ENCODE results near the gene PROX2. TPM values are rescaled to one million over a fixed set of nuclear protein-coding genes. Genes with fewer than 3 reads are reported as not detected.

PROX2 gene
- total and polyA plus RNA-seq, 2 donors (not counting 3 experiments of a cell fraction or from before 2014, with no cell fraction given) = 0.01 TPM; not detected in 1

DNA sequence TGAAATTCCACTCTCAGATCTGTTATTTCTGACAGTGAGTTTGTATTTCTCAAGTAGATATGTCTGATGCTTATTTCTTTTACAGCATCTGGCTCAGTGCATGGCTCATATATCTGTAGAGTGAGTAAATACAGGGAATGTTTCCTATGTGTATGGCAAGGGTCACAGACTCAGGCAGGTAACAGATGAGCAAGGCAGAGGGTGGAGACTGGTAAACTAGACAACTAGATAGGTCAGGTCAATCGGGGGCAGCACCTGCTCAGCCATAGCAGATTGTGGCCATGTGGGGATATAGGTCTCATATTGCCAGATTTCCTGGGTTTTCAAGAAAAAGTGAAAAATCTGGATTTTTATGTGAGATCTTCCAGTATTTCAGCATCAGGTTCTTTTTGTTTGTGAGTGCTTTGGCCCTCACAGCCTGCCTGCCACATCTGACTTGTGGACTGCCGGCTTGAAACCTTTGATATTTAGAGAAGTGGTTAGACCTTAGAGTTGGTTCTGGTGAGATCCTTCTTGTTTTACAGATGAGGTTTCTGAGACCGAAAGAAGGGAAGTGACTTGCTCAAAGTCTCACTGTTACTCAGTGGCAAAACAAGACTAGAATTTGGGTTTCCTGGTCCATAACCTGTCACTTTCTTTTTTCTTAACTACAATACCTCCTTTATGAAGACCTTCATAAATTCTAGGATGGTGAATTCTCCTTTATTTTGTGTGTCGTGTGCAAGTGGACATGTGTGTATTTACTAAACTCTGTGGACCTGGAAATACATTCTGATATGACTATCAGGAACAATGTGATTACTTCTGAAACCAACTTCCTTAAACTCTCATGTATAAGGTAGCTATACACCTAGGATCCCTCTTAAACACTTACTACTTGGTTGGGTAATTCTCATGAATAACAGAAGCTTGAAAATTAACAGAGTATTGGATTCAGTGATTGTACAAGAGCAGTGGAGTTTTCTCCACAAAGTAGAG, 34.4 kb downstream of the PROX2 start:
- CTCF ChIA-PET = interaction anchor here (0.6 to 1.7 kb wide), 3 partner anchors 12 to 233 kb away, joined by 3 to 7 read pairs (median 4); no protein-coding TSS in a partner anchor
- TF ChIP-seq GATA2 (IDR thresholded peaks at IDR 0.05; ENCODE audit: insufficient read depth, insufficient read length, low read depth, low read length) (no peak), EZH2 (IDR thresholded peaks at IDR 0.05; ENCODE audit: borderline replicate concordance, low read depth, low read length, severe bottlenecking) (no peak), POLR2A (IDR thresholded peaks at IDR 0.05; ENCODE audit: low read depth, low read length) (no peak), JUN (IDR thresholded peaks at IDR 0.05; ENCODE audit: borderline replicate concordance, insufficient read depth, insufficient read length, low read depth) (no peak), FOS (IDR thresholded peaks at IDR 0.05; ENCODE audit: borderline replicate concordance, insufficient read depth, low read length) (no peak), POLR2AphosphoS5 (IDR thresholded peaks at IDR 0.05; ENCODE audit: insufficient read depth, low read depth, low read length) (no peak), MYC (IDR thresholded peaks at IDR 0.05; ENCODE audit: low read depth, low read length) (no peak)
- TF ChIP-seq, protein P1, sequence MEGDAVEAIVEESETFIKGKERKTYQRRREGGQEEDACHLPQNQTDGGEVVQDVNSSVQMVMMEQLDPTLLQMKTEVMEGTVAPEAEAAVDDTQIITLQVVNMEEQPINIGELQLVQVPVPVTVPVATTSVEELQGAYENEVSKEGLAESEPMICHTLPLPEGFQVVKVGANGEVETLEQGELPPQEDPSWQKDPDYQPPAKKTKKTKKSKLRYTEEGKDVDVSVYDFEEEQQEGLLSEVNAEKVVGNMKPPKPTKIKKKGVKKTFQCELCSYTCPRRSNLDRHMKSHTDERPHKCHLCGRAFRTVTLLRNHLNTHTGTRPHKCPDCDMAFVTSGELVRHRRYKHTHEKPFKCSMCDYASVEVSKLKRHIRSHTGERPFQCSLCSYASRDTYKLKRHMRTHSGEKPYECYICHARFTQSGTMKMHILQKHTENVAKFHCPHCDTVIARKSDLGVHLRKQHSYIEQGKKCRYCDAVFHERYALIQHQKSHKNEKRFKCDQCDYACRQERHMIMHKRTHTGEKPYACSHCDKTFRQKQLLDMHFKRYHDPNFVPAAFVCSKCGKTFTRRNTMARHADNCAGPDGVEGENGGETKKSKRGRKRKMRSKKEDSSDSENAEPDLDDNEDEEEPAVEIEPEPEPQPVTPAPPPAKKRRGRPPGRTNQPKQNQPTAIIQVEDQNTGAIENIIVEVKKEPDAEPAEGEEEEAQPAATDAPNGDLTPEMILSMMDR (IDR thresholded peaks at IDR 0.05; ENCODE audit: extremely low read depth in 1 of 2, insufficient read depth in 1 of 2, low read depth in 1 of 2, low read length in 2 of 2) = no peak
- TF ChIP-seq, protein P2, sequence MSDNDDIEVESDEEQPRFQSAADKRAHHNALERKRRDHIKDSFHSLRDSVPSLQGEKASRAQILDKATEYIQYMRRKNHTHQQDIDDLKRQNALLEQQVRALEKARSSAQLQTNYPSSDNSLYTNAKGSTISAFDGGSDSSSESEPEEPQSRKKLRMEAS (IDR thresholded peaks at IDR 0.05; ENCODE audit: insufficient read depth, insufficient read length) = no peak
- intact Hi-C loops (cut with micrococcal nuclease) = no loop called here

More for the DNA sequence above, 34.4 kb downstream of the PROX2 start:
- Histone ChIP-seq H3K4me3 (replicated peaks in 1 of 3; ENCODE audit: insufficient read depth in 1 of 3, low read depth in 1 of 3, low read length in 3 of 3) (no peak overlapping the region), H3K9ac (replicated peaks; ENCODE audit: extremely low read depth, insufficient read depth, low read length) (no peak overlapping the region), H3K9me3 (replicated peaks; ENCODE audit: control insufficient read depth, insufficient read depth, low read length) (no peaks in the 10 kb centered on the region), H2AFZ (ENCODE audit: low read depth, low read length) (no peak overlapping the region), H3K4me1 (ENCODE audit: control insufficient read depth, extremely low read depth, insufficient read depth, low read length) (no peaks in the 10 kb centered on the region), H3K4me2 (ENCODE audit: insufficient read depth, low read length) (no peak overlapping the region), H3K27ac (ENCODE audit: insufficient read depth, low read depth, low read length) (no peak overlapping the region), H3K9me1 (replicated peaks; ENCODE audit: control insufficient read depth, extremely low read depth, insufficient read depth, low read length) (no peaks in the 10 kb centered on the region), H3K27me3 (ENCODE audit: control insufficient read depth in 2 of 2, insufficient read depth in 2 of 2, low read length in 2 of 2) (no peaks in the 10 kb centered on the region), H3K36me3 (ENCODE audit: control insufficient read depth in 2 of 2, extremely low read depth in 1 of 2, insufficient read depth in 2 of 2, low read length in 2 of 2) (peaks cover 3 to 4% of the 10 kb centered on the region in 2 experiments), H3K79me2 (ENCODE audit: control insufficient read depth, insufficient read depth, low read length) (no peaks in the 10 kb centered on the region), H4K20me1 (replicated peaks; ENCODE audit: control insufficient read depth, extremely low read depth, insufficient read depth, low read length) (no peaks in the 10 kb centered on the region)
- dilution Hi-C loops (cut with MboI; ENCODE audit: extremely low pct_ligation_motif_present, low sequenced_read_pairs) = no loop called here
- no TSS peak for BruUV-seq (replicated peaks)
- POLR2A ChIA-PET = no interaction called here
- DNase-seq (ENCODE audit: low read depth, low spot score) = no peak
- FAIRE-seq = no peak
